Measurements from ENCODE around the gene TRIM41. TPM values are rescaled to one million over a fixed set of nuclear protein-coding genes. Genes with fewer than 3 reads are reported as not detected.
A peak's percentile ranks its signal among the peaks of the same experiment; 100 is the strongest.
"Not testable (repeated sequence)": the region's sequence is repeated elsewhere in the genome, so short reads cannot be mapped to it uniquely, and the experiment has no call there.

Gene TRIM41
- total RNA-seq, 1 experiment from 2014 or later: 26.8 TPM

- ChIA-PET CTCF (interaction anchor here (1.0 to 1.2 kb wide), 3 partner anchors 19 to 34 kb away, joined by 3 to 7 read pairs (median 3); no protein-coding TSS in a partner anchor), POLR2A (ENCODE audit: unreplicated experiment) (interaction anchor here (0.6 to 1.4 kb wide), 7 partner anchors 14 to 231 kb away, joined by 3 to 9 read pairs (median 5); partner anchors contain the start of gene RACK1)
- DNase-seq: peak; percentile 96
- H2AFZ ChIP-seq (ENCODE audit: low read length): peak overlapping the region; percentile 88
- peak overlapping the region; percentile 77 for H3K9ac ChIP-seq (ENCODE audit: low read length)
- H3F3A ChIP-seq (ENCODE audit: low read length, unreplicated experiment): no peaks in the 10 kb centered on the region
- peaks cover 5% of the 10 kb centered on the region; the same call in 1 of the 2 replicates for H3K79me2 ChIP-seq (ENCODE audit: low read length)
- no peaks in the 10 kb centered on the region for H3K9me2 ChIP-seq (replicated peaks; ENCODE audit: low read length)
- TSS peak; percentile 100 for BruUV-seq (replicated peaks)
- H4K20me1 ChIP-seq (ENCODE audit: low read length): no peaks in the 10 kb centered on the region
- ATAC-seq: peak; percentile 51
- peak overlapping the region; percentile 69 for H3K27ac ChIP-seq (ENCODE audit: low read length)
- H3K4me3 ChIP-seq (ENCODE audit: low read length): peak overlapping the region; percentile 85
- H3K4me1 ChIP-seq (ENCODE audit: insufficient read depth, low read length): peaks cover 18% of the 10 kb centered on the region
- intact Hi-C loops (cut with micrococcal nuclease): loop anchor here (1.0 kb wide), 3 partner anchors 11 to 19 kb away; partner anchors contain the start of gene TRIM41
- no peak for TF ChIP-seq EZH2phosphoT487 (IDR thresholded peaks at IDR 0.05; ENCODE audit: borderline replicate concordance, low read length)
- no peak for TF ChIP-seq CTCF (conservative IDR thresholded peaks at IDR 0.05; ENCODE audit: low read depth, low read length)
- TF ChIP-seq EZH2 (IDR thresholded peaks at IDR 0.05; ENCODE audit: low read length, unreplicated experiment): no peak
- peak overlapping the region; percentile 85 for H3K4me2 ChIP-seq (ENCODE audit: low read length)
- H3K27me3 ChIP-seq (ENCODE audit: low read length): no peaks in the 10 kb centered on the region
- no peaks in the 10 kb centered on the region for H3K36me3 ChIP-seq (ENCODE audit: low read depth, low read length)
- no peaks in the 10 kb centered on the region for H3K9me3 ChIP-seq (ENCODE audit: low read length)
Measured at GRCh38 chr5:181207214-181207959, 15.7 kb upstream of the TRIM41 start.

- Histone ChIP-seq H3K27me3 (ENCODE audit: low read length) (no peaks in the 10 kb centered on the region), H3K9ac (ENCODE audit: low read length) (no peak overlapping the region), H3K4me2 (ENCODE audit: low read length) (peak overlapping the region; percentile 85; the same call in 1 of the 2 replicates), H3K4me3 (ENCODE audit: low read length) (peak overlapping the region; percentile 85; the same call in 1 of the 2 replicates), H3K79me2 (ENCODE audit: low read length) (peaks cover 5% of the 10 kb centered on the region; the same call in 1 of the 2 replicates), H3K9me3 (ENCODE audit: low read length) (no peaks in the 10 kb centered on the region), H3K9me2 (replicated peaks; ENCODE audit: low read length) (no peaks in the 10 kb centered on the region), H3K27ac (ENCODE audit: low read length) (no peak overlapping the region), H3K36me3 (ENCODE audit: low read depth, low read length) (no peaks in the 10 kb centered on the region), H3K4me1 (ENCODE audit: insufficient read depth, low read length) (peaks cover 18% of the 10 kb centered on the region), H4K20me1 (ENCODE audit: low read length) (no peaks in the 10 kb centered on the region), H3F3A (ENCODE audit: low read length, unreplicated experiment) (no peaks in the 10 kb centered on the region), H2AFZ (ENCODE audit: low read length) (no peak overlapping the region)
- ATAC-seq (no peak), DNase-seq (no peak)
- intact Hi-C loops (cut with micrococcal nuclease): loop anchor here (1.0 kb wide), 3 partner anchors 10 to 20 kb away; partner anchors contain the start of gene TRIM41
- CTCF ChIA-PET: interaction anchor here (1.0 to 1.2 kb wide), 2 partner anchors 20 to 35 kb away, joined by 3 to 7 read pairs; no protein-coding TSS in a partner anchor
- POLR2A ChIA-PET (ENCODE audit: unreplicated experiment): interaction anchor here (0.6 to 1.4 kb wide), 4 partner anchors 15 to 232 kb away, joined by 5 to 9 read pairs (median 6); no protein-coding TSS in a partner anchor
- TF ChIP-seq EZH2 (IDR thresholded peaks at IDR 0.05; ENCODE audit: low read length, unreplicated experiment) (no peak), EZH2phosphoT487 (IDR thresholded peaks at IDR 0.05; ENCODE audit: borderline replicate concordance, low read length) (no peak), CTCF (conservative IDR thresholded peaks at IDR 0.05; ENCODE audit: low read depth, low read length) (no peak)
- BruUV-seq (replicated peaks): no TSS peak
Measured at GRCh38 chr5:181207960-181208253, 15.2 kb upstream of the TRIM41 start.

- BruUV-seq (replicated peaks); intact Hi-C loops (cut with micrococcal nuclease); CTCF ChIA-PET; H4K20me1 ChIP-seq (ENCODE audit: low read length); POLR2A ChIA-PET (ENCODE audit: unreplicated experiment); H3K9ac ChIP-seq (ENCODE audit: low read length); DNase-seq; H3K9me3 ChIP-seq (ENCODE audit: low read length); H3K27me3 ChIP-seq (ENCODE audit: low read length); ATAC-seq; H3K36me3 ChIP-seq (ENCODE audit: low read depth, low read length); H3K79me2 ChIP-seq (ENCODE audit: low read length); H3K4me2 ChIP-seq (ENCODE audit: low read length); H3K4me3 ChIP-seq (ENCODE audit: low read length); H3F3A ChIP-seq (ENCODE audit: low read length, unreplicated experiment); H3K27ac ChIP-seq (ENCODE audit: low read length); H2AFZ ChIP-seq (ENCODE audit: low read length); H3K9me2 ChIP-seq (replicated peaks; ENCODE audit: low read length): not testable (repeated sequence)
- H3K4me1 ChIP-seq (ENCODE audit: insufficient read depth, low read length): peaks cover 12% of the 10 kb centered on the region
Measured at GRCh38 chr5:181209006-181209405, 14.1 kb upstream of the TRIM41 start.

GRCh38 chr5:181210148-181210547 lies 12.9 kb upstream of the TRIM41 start:
- H2AFZ ChIP-seq (ENCODE audit: low read length); H3K4me3 ChIP-seq (ENCODE audit: low read length); H3K9me2 ChIP-seq (replicated peaks; ENCODE audit: low read length); ATAC-seq; H3K27me3 ChIP-seq (ENCODE audit: low read length); CTCF ChIA-PET; H3K4me2 ChIP-seq (ENCODE audit: low read length); H3K27ac ChIP-seq (ENCODE audit: low read length); H3K9ac ChIP-seq (ENCODE audit: low read length); H3K9me3 ChIP-seq (ENCODE audit: low read length); POLR2A ChIA-PET (ENCODE audit: unreplicated experiment); H3F3A ChIP-seq (ENCODE audit: low read length, unreplicated experiment); BruUV-seq (replicated peaks); H4K20me1 ChIP-seq (ENCODE audit: low read length); H3K36me3 ChIP-seq (ENCODE audit: low read depth, low read length); intact Hi-C loops (cut with micrococcal nuclease); H3K79me2 ChIP-seq (ENCODE audit: low read length); DNase-seq: not testable (repeated sequence)
- H3K4me1 ChIP-seq (ENCODE audit: insufficient read depth, low read length): peaks cover 12% of the 10 kb centered on the region

GRCh38 chr5:181210698-181211097 lies 12.4 kb upstream of the TRIM41 start:
- H3K4me3 ChIP-seq (ENCODE audit: low read length); H3K4me1 ChIP-seq (ENCODE audit: insufficient read depth, low read length); ATAC-seq; H3F3A ChIP-seq (ENCODE audit: low read length, unreplicated experiment); POLR2A ChIA-PET (ENCODE audit: unreplicated experiment); H2AFZ ChIP-seq (ENCODE audit: low read length); H3K9ac ChIP-seq (ENCODE audit: low read length); H3K9me2 ChIP-seq (replicated peaks; ENCODE audit: low read length); H3K9me3 ChIP-seq (ENCODE audit: low read length); H4K20me1 ChIP-seq (ENCODE audit: low read length); DNase-seq; H3K79me2 ChIP-seq (ENCODE audit: low read length); CTCF ChIA-PET; H3K36me3 ChIP-seq (ENCODE audit: low read depth, low read length); BruUV-seq (replicated peaks); H3K27me3 ChIP-seq (ENCODE audit: low read length); intact Hi-C loops (cut with micrococcal nuclease); H3K4me2 ChIP-seq (ENCODE audit: low read length); H3K27ac ChIP-seq (ENCODE audit: low read length): not testable (repeated sequence)

All from PC-3 (cell line).